GM12878 (cell line): ENCODE data around the gene UVRAG. TPM values are rescaled to one million over a fixed set of nuclear protein-coding genes. Genes with fewer than 3 reads are reported as not detected.

Experiments used
- ATAC-seq: fragments of 200-7000 bp; cut with Tn5 transposase; 3 replicates; pipeline ENCODE4 v1.9.1; 2020; ENCODE audit warnings: mild to moderate bottlenecking, moderate library complexity
- BruUV-seq: library from RNA; stranded (reverse); fragments of 400-500 nt; replicated peaks from 2 replicates; lab custom pipeline; 2021; lab: Mats Ljungman, UMichigan
- CTCF ChIA-PET: fragments of 300-600 bp; sonication (Branson Sonifier 250); formaldehyde crosslinking; extraction: SDS; loops from one replicate; lab custom pipeline; 2021; ENCODE audit warnings: inconsistent platforms; lab: Yijun Ruan, JAX
- POLR2A ChIA-PET: fragments of 350-600 bp; formaldehyde crosslinking; extraction: SDS; loops from one replicate; lab custom pipeline; 2021; ENCODE audit warnings: inconsistent platforms; lab: Charles Lee
- RAD21 ChIA-PET: fragments of 300-600 bp; sonication (Branson Sonifier 250); formaldehyde crosslinking; loops from one replicate; lab custom pipeline; 2023; ENCODE audit warnings: antibody characterized with exemption; ENCODE audit not compliant: unreplicated experiment; lab: Charles Lee
- SMC1A ChIA-PET: fragments of 300-600 bp; sonication (Branson Sonifier 250); formaldehyde crosslinking; loops from one replicate; lab custom pipeline; 2023; ENCODE audit not compliant: unreplicated experiment, uncharacterized antibody; lab: Charles Lee
- DNase-seq: peaks from one replicate; pipeline ENCODE4 v3.0.0-alpha.2; 2011; ENCODE audit warnings: low read depth, low spot score
- FAIRE-seq: peaks from 3 replicates; lab custom pipeline; 2011; peaks lifted over from hg19 to GRCh38; lab: Jason Lieb, UNC
- H2AFZ ChIP-seq: 2 replicates; pipeline ENCODE4 v1.6.0; 2011; ENCODE audit warnings: low read depth, low read length, control low read depth; ENCODE audit not compliant: control insufficient read depth
- H3K27ac ChIP-seq: 2 replicates; pipeline ENCODE4 v1.5.1; 2011; ENCODE audit warnings: control low read depth; ENCODE audit not compliant: control insufficient read depth, insufficient read depth
- H3K27me3 ChIP-seq, 2 experiments: replicated peaks in 1 of 2; 2 replicates each; pipeline versions ENCODE4 v1.6.0 to v1.6.1; 2011; ENCODE audit warnings: low read length in 1 of 2; ENCODE audit not compliant: control insufficient read depth in 2 of 2, insufficient read depth in 2 of 2
- H3K36me3 ChIP-seq, 2 experiments: 2 replicates each; pipeline ENCODE4 v1.5.1; 2011; ENCODE audit warnings: low read length in 1 of 2; ENCODE audit not compliant: control insufficient read depth in 2 of 2, insufficient read depth in 2 of 2
- H3K4me1 ChIP-seq: 2 replicates; pipeline ENCODE4 v1.6.1; 2011; ENCODE audit warnings: mild to moderate bottlenecking, low read length, moderate library complexity, mixed read lengths; ENCODE audit not compliant: control insufficient read depth, insufficient read depth
- H3K4me2 ChIP-seq: 2 replicates; pipeline ENCODE4 v1.6.0; 2011; ENCODE audit warnings: control low read depth; ENCODE audit not compliant: control insufficient read depth, insufficient read depth
- H3K4me3 ChIP-seq: fragments of 200-600 bp; sonication (generic); 2 replicates; pipeline ENCODE4 v1.5.1; 2016
- H3K79me2 ChIP-seq: 2 replicates; pipeline ENCODE4 v1.6.0; 2011; ENCODE audit warnings: low read length; ENCODE audit not compliant: control insufficient read depth, insufficient read depth
- H3K9ac ChIP-seq: 2 replicates; pipeline ENCODE4 v1.8.0; 2011; ENCODE audit warnings: low read length, control low read depth, mixed read lengths; ENCODE audit not compliant: control insufficient read depth, insufficient read depth
- H3K9me3 ChIP-seq: replicated peaks from 3 replicates; pipeline ENCODE4 v1.5.1; 2011; ENCODE audit warnings: mild to moderate bottlenecking, low read length; ENCODE audit not compliant: control insufficient read depth, insufficient read depth
- H4K20me1 ChIP-seq: 2 replicates; pipeline ENCODE4 v1.6.0; 2011; ENCODE audit not compliant: control insufficient read depth, insufficient read depth
- CBFB ChIP-seq: IDR thresholded peaks from 2 replicates; pipeline ENCODE4 v1.6.1; 2016; ENCODE audit warnings: antibody characterized with exemption, low read depth
- CREB1 ChIP-seq: IDR thresholded peaks from 2 replicates; pipeline ENCODE4 v1.6.1; 2012; ENCODE audit warnings: low read depth, mild to moderate bottlenecking, inconsistent platforms
- IRF4 ChIP-seq: IDR thresholded peaks from 2 replicates; pipeline ENCODE4 v1.6.1; 2011; ENCODE audit warnings: low read depth, low read length
- RFX5 ChIP-seq: IDR thresholded peaks from 2 replicates; pipeline ENCODE4 v1.6.1; 2011; ENCODE audit warnings: low read depth, low read length, improper control_type of control experiment
- WGBS: methylation state at CpG from one replicate; pipeline ENCODE4 v1.1.6; 2016; ENCODE audit warnings: low lambda C conversion rate; ENCODE audit not compliant: insufficient replicate concordance, insufficient coverage; ENCODE audit errors: missing lambda C conversion rate; 5-methylcytosine and 5-hydroxymethylcytosine counted together
- in situ Hi-C: fragments of 300-500 bp; cut with MboI; formaldehyde crosslinking; loops from 9 replicates; pipeline ENCODE4 v1.14.3; 2018; ENCODE audit warnings: mixed read lengths
- intact Hi-C: fragments of 100-400 bp; cut with micrococcal nuclease; formaldehyde crosslinking; loops from one replicate; pipeline ENCODE4 v1.14.2; 2022; ENCODE audit not compliant: unreplicated experiment
- polyA plus RNA-seq, 11 experiments: library from polyadenylated mRNA; depleted of rRNA in 4 of 11; unstranded in 6 of 11; stranded (reverse) in 5 of 11; fragments of >200 nt; fragmentation: Nextera tagmentation in 4 of 11; fragmentation: Illumina TruSeq in 1 of 11; extraction: Ambion mirVana in 4 of 11; extraction: Trizol in 1 of 11; gene quantifications; 1 replicate in 1 of 11; 2 replicates in 10 of 11; pipeline versions ENCODE4 v1.2.1 to v1.2.3, GENCODE V29; 2011 to 2016; ENCODE audit warnings: inconsistent platforms in 2 of 11, missing spikeins in 2 of 11, low read depth in 1 of 11
- total RNA-seq, 4 experiments: library from RNA; depleted of rRNA in 3 of 4; stranded (reverse); fragments of >200 nt in 3 of 4; fragmentation: Illumina TruSeq in 1 of 4; extraction: Trizol in 1 of 4; gene quantifications; 2 replicates each; pipeline versions ENCODE4 v1.2.1 to v1.2.3, GENCODE V29; 2013 to 2021
- TF ChIP-seq, protein P1 (sequence below): fragments of 450-650 bp; IDR thresholded peaks from 2 replicates; pipeline ENCODE4 v1.6.1; 2017; ENCODE audit warnings: mild to moderate bottlenecking, moderate library complexity

Gene UVRAG
- total and polyA plus RNA-seq, 10 of the 15 experiments (the other 5 are each of a cell fraction or from before 2014, with no cell fraction given), result 7.0 to 43.4 (median 37.0) TPM

- no peak overlapping the region for H2AFZ ChIP-seq
- H3K9me3 ChIP-seq, result no peaks in the 10 kb centered on the region; the same call in 1 of the 3 replicates
- no peak overlapping the region for H3K4me2 ChIP-seq
- WGBS, result 98% methylated on average over 4 of the region's 4 CpGs
- H3K4me3 ChIP-seq, result no peak overlapping the region
- H4K20me1 ChIP-seq, result no peaks in the 10 kb centered on the region; the same call in 1 of the 2 replicates
- DNase-seq (no peak), FAIRE-seq (no peak)
- H3K4me1 ChIP-seq, result no peaks in the 10 kb centered on the region
- CTCF ChIA-PET, result no interaction called here
- intact Hi-C loops, result no loop called here
- no TSS peak for BruUV-seq
- in situ Hi-C loops, result no loop called here
- no peak overlapping the region for H3K9ac ChIP-seq
- TF ChIP-seq CBFB, result no peak
- TF ChIP-seq, all 136 proteins: peak for 0
- ChIA-PET POLR2A (no interaction called here), RAD21 (no interaction called here), SMC1A (no interaction called here)
- peaks cover 0 to 7% of the 10 kb centered on the region in 2 experiments; a peak in 3 of 4 replicates for H3K36me3 ChIP-seq
- H3K27ac ChIP-seq, result no peak overlapping the region
- no peaks in the 10 kb centered on the region for H3K79me2 ChIP-seq
- ATAC-seq, result no peak
- no peaks in the 10 kb centered on the region for H3K27me3 ChIP-seq
Measured at GRCh38 chr11:76094740-76095139, 279.7 kb downstream of the UVRAG start.

- Histone ChIP-seq H3K4me2 (no peak overlapping the region), H4K20me1 (no peaks in the 10 kb centered on the region; the same call in 1 of the 2 replicates), H3K9ac (no peak overlapping the region), H3K36me3 (peaks cover 0 to 7% of the 10 kb centered on the region in 2 experiments; a peak in 3 of 4 replicates), H3K79me2 (no peaks in the 10 kb centered on the region), H3K9me3 (no peaks in the 10 kb centered on the region; the same call in 1 of the 3 replicates), H3K27ac (no peak overlapping the region), H2AFZ (no peak overlapping the region), H3K27me3 (no peaks in the 10 kb centered on the region), H3K4me1 (no peaks in the 10 kb centered on the region), H3K4me3 (no peak overlapping the region)
- ChIA-PET POLR2A (interaction anchor here (0.5 to 0.9 kb wide), 3 partner anchors 14 to 105 kb away, joined by 3 to 7 read pairs (median 4); no protein-coding TSS in a partner anchor), RAD21 (no interaction called here), SMC1A (interaction anchor here (0.7 to 1.4 kb wide), 5 partner anchors 9 to 229 kb away, joined by 3 to 4 read pairs (median 3); no protein-coding TSS in a partner anchor), CTCF (interaction anchor here (0.9 to 1.9 kb wide), 3 partner anchors 25 to 56 kb away, joined by 3 to 6 read pairs (median 3); no protein-coding TSS in a partner anchor)
- BruUV-seq, result no TSS peak
- no peak for TF ChIP-seq CREB1
- TF ChIP-seq IRF4, result no peak
- no peak for TF ChIP-seq RFX5
- TF ChIP-seq, protein P1, sequence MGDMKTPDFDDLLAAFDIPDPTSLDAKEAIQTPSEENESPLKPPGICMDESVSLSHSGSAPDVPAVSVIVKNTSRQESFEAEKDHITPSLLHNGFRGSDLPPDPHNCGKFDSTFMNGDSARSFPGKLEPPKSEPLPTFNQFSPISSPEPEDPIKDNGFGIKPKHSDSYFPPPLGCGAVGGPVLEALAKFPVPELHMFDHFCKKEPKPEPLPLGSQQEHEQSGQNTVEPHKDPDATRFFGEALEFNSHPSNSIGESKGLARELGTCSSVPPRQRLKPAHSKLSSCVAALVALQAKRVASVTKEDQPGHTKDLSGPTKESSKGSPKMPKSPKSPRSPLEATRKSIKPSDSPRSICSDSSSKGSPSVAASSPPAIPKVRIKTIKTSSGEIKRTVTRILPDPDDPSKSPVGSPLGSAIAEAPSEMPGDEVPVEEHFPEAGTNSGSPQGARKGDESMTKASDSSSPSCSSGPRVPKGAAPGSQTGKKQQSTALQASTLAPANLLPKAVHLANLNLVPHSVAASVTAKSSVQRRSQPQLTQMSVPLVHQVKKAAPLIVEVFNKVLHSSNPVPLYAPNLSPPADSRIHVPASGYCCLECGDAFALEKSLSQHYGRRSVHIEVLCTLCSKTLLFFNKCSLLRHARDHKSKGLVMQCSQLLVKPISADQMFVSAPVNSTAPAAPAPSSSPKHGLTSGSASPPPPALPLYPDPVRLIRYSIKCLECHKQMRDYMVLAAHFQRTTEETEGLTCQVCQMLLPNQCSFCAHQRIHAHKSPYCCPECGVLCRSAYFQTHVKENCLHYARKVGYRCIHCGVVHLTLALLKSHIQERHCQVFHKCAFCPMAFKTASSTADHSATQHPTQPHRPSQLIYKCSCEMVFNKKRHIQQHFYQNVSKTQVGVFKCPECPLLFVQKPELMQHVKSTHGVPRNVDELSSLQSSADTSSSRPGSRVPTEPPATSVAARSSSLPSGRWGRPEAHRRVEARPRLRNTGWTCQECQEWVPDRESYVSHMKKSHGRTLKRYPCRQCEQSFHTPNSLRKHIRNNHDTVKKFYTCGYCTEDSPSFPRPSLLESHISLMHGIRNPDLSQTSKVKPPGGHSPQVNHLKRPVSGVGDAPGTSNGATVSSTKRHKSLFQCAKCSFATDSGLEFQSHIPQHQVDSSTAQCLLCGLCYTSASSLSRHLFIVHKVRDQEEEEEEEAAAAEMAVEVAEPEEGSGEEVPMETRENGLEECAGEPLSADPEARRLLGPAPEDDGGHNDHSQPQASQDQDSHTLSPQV, result no peak
- no peak for DNase-seq
- no peak for FAIRE-seq
- in situ Hi-C loops, result no loop called here
- intact Hi-C loops, result no loop called here
- ATAC-seq, result no peak
Measured at GRCh38 chr11:76095891-76096290, 280.9 kb downstream of the UVRAG start.
